NCI-H2227 treated with DMSO at 0.1 percent for 48 hours (cell line): ENCODE measurements around the gene ZNF473.
"Not testable (repeated sequence)": the region's sequence is repeated elsewhere in the genome, so short reads cannot be mapped to it uniquely, and the experiment has no call there.

ENCODE experiments used
- DNase-seq: peaks from one replicate; lab custom pipeline; 2025; lab: John Stamatoyannopoulos, UW

ZNF473 gene

GRCh38 chr19:50050406-50051227 is 24.8 kb downstream of the ZNF473 start:
- DNase-seq: peak; percentile 75

- not testable (repeated sequence) for DNase-seq
These were observed 25.6 kb downstream of the ZNF473 start for GRCh38 chr19:50051228-50051895.

GRCh38 chr19:50051964-50052363 is 26.2 kb downstream of the ZNF473 start:
- no peak for DNase-seq

DNA sequence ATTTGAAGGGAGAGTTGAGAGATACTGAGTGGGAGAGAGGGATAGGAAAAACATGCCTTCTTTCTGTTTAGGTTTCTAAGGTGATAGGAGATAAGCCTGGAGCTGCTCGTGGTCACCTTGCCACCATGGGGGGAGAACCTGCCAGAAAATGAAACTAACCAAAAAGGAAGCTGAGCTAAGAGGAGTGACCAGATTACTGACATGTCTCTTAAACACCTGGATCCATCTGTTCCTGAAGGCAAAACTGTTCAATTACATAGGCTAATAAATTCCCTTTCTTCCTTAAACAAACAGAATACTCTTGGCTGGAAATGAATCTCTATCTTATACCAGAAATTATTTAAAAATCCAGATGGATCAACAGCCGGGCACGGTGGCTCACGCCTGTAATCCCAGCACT is 27.3 kb downstream of the ZNF473 start:
- no peak for DNase-seq

GRCh38 chr19:50058425-50058824 is 32.6 kb downstream of the ZNF473 start:
- no peak for DNase-seq

DNA sequence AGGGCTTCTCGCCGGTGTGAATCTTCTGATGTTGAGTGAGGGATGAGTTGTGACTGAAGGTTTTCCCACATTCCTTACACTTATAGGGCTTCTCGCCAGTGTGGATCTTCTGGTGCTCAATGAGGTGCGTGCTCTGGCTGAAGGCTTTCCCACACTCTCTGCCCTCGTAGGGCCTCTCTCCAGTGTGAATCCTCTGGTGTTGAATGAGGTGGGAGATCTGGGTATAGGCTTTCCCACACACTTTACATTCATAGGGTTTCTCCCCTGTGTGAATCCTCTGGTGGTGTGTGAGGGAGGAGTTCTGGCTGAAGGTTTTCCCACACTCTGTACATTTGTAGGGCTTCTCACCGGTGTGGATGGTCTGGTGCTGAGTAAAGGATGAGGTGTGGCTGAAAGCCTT is 33.2 kb downstream of the ZNF473 start:
- no peak for DNase-seq

DNA sequence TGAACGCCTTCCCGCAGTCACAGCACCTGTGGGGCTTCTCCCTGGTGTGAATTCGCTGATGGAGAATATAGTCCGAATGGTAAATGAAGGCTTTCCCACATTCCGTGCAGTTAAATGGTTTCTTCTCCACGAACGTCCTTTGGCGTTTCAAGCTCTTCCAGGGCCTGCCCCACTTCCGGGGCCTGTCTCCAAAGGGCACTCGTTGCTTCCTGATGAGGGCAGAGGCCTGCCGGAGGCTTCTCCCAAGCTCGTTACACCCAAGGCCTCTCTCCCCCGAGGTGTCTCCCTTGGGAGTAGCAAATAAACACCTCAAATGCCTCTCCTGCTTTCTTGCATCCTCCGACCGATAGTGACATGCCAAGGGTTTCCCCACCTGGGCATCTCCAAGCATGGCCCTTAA is 34.3 kb downstream of the ZNF473 start:
- DNase-seq: no peak

GRCh38 chr19:50061650-50062049 is 35.8 kb downstream of the ZNF473 start:
- DNase-seq: no peak

GRCh38 chr19:50065938-50066337 is 40.1 kb downstream of the ZNF473 start:
- DNase-seq: no peak

GRCh38 chr19:50067575-50067974 is 41.8 kb downstream of the ZNF473 start:
- no peak for DNase-seq

- DNase-seq: not testable (repeated sequence)
These were observed 42.6 kb downstream of the ZNF473 start for GRCh38 chr19:50068382-50068781.

GRCh38 chr19:50075076-50075475 is 49.3 kb downstream of the ZNF473 start:
- not testable (repeated sequence) for DNase-seq

GRCh38 chr19:50075644-50076372 is 50.0 kb downstream of the ZNF473 start:
- not testable (repeated sequence) for DNase-seq

DNA sequence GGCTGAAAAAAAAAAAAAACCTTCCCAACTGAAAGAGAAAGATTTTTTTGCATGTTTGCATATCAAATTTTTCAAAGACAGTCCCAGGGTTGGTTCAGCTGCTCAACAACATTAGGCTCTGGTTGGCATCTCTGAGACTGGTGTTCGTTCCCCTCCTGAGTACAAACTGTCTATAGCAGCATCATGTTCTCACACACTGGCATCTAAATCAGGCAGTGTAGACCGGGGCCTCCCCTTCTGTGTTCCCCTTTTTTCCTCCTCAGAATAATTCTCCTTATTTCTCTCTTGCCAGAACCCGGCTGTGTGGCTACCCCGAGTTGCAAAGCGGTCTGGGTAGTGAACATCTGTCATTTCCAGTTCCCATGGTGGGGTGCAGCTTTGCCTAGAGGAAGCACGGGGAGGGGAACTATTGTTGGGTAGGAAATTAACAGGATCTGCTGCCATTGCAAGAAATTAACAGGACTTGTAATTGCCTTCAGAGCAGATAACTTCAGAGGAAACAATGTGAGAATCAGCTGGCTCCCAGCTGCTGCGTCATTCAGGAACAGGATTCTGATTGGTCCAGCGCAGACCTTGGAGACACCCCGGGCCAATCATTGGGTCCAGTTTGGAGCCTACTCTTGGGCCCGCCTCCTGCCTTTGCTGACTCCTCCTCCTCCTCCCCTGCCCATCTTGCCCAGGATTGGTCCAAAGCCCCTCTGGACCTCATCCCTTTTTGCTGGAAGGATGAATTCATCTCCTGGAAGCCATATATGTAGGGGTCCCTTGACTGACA is 51.0 kb downstream of the ZNF473 start:
- DNase-seq: not testable (repeated sequence)

GRCh38 chr19:50079014-50079413 is 53.2 kb downstream of the ZNF473 start:
- not testable (repeated sequence) for DNase-seq

GRCh38 chr19:50084440-50084839 is 58.6 kb downstream of the ZNF473 start:
- DNase-seq: not testable (repeated sequence)

DNA sequence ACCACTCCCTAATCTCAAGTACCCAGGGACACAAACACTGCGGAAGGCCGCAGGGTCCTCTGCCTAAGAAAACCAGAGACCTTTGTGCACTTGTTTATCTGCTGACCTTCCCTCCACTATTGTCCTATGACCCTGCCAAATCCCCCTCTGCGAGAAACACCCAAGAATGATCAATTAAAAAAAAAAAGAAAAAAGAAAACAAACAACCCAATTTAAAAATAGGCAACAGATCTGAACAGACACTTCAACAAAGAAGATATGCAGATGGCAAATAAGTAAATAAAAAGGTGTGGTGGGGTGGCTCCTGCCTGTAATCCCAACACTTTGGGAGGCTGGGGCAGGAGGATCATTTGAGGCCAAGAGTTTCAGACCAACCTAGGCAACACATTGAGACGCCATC is 61.3 kb downstream of the ZNF473 start:
- not testable (repeated sequence) for DNase-seq

DNA sequence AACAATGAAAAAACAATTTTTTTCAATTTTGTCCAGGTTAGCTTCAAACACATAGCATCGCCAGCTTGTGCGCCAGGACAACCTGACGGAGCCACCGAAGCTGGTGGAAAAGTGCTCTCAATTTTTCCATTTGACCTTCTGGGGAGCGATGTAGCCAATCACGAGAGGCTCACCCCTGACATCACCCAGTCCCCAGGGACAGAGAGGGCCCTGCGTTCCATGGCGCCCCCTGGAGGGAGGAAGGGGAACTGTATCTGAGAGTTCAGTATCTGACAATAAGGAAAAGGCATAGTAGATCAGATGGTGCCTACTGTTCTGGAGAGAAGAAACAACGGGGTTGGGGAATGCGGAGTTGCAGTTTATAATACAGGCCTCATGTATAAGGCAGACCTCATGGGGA is 64.9 kb downstream of the ZNF473 start:
- DNase-seq: not testable (repeated sequence)

DNA sequence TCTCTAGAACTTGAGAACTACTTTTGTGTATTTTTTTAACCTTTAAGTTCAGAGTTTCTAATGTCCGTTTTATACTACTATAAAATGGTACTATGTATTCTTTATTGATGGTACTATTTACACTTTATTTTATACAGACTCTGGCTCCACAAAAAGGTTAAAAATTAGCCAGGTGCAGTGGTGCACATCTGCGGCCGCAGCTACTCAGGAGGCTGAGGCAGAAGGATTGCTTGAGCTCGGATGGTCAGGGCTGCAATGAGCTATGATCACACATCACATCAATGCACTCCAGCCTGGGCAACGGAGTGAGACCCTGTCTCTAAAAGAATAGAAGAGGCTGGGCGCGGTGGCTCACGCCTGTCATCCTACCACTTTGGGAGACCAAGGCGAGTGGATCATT is 66.0 kb downstream of the ZNF473 start:
- DNase-seq: not testable (repeated sequence)

- DNase-seq: not testable (repeated sequence)
These were observed 66.8 kb downstream of the ZNF473 start for GRCh38 chr19:50092597-50092996.

- DNase-seq: not testable (repeated sequence)
These were observed 72.1 kb downstream of the ZNF473 start for GRCh38 chr19:50097884-50098283.

GRCh38 chr19:50098892-50099291 is 73.1 kb downstream of the ZNF473 start:
- DNase-seq: not testable (repeated sequence)
